Adipose tissue (tissue), 3 donors: ENCODE results near the gene MNX1. TPM values are rescaled to one million over a fixed set of nuclear protein-coding genes. Genes with fewer than 3 reads are reported as not detected.

ENCODE experiments used
- H3K27ac ChIP-seq: one replicate; pipeline ENCODE4 v1.5.1; 2013; ENCODE audit warnings: low read depth, low read length
- WGBS, 3 donors: extraction: QIAGEN DNeasy Blood & Tissue Kit; methylation state at CpG; one replicate each; pipeline ENCODE4 v1.1.7; 2013; 5-methylcytosine and 5-hydroxymethylcytosine counted together
- polyA plus RNA-seq, 3 donors: library from polyadenylated mRNA; stranded (reverse); fragments of 200-250 nt; gene quantifications; one replicate each; pipeline ENCODE4 v1.2.3, GENCODE V29; 2013
- donor health status: healthy with polysubstance abuse.
- donor health status: Bipolar disorder and iron deficiency.
- donor health status: healthy.

The MNX1 gene
- polyA plus RNA-seq, result 1 to 10 TPM in 1 of 3 donors, under 1 TPM in 2; 0.11 to 6.4 (median 0.13) TPM

- WGBS, 3 donors, result 0 to 1% (median 1%) methylated on average over 65 to 87 of the region's 87 CpGs
- no peak within 1 kb of the TSS for H3K27ac ChIP-seq
These were observed at the start of gene MNX1 for GRCh38 chr7:157010588-157011332. Gene MNX1 (minus strand): TSS chr7:157010663. CDS start chr7:157010350, 313 bp downstream.

- WGBS, 3 donors, result 55 to 60% (median 59%) methylated on average over 4 of the region's 4 CpGs
- no peak overlapping the region for H3K27ac ChIP-seq
These were observed 49.1 kb upstream of the MNX1 start for GRCh38 chr7:157059534-157059933.

- 69 to 85% (median 70%) methylated on average over 10 of the region's 10 CpGs for WGBS, 3 donors
- H3K27ac ChIP-seq, result no peak overlapping the region
These were observed 48.2 kb upstream of the MNX1 start for GRCh38 chr7:157058701-157059100.

GRCh38 chr7:157058068-157058467 lies 47.6 kb upstream of the MNX1 start:
- 51 to 70% (median 67%) methylated on average over 8 of the region's 8 CpGs for WGBS, 3 donors
- no peak overlapping the region for H3K27ac ChIP-seq

- H3K27ac ChIP-seq, result no peak overlapping the region
- WGBS, 3 donors, result 64 to 68% (median 66%) methylated on average over 16 of the region's 16 CpGs
These were observed 46.8 kb upstream of the MNX1 start for GRCh38 chr7:157056957-157057902.

- H3K27ac ChIP-seq, result no peak overlapping the region
- WGBS, 3 donors, result 79 to 91% (median 81%) methylated on average over 9 of the region's 9 CpGs
These were observed 45.8 kb upstream of the MNX1 start for GRCh38 chr7:157056246-157056645.

GRCh38 chr7:157054927-157055326 lies 44.5 kb upstream of the MNX1 start:
- WGBS, 3 donors, result 72 to 83% (median 72%) methylated on average over 9 of the region's 9 CpGs
- no peak overlapping the region for H3K27ac ChIP-seq

GRCh38 chr7:157053118-157053517 lies 42.7 kb upstream of the MNX1 start:
- H3K27ac ChIP-seq, result no peak overlapping the region
- 85 to 91% (median 86%) methylated on average over 5 of the region's 5 CpGs for WGBS, 3 donors

- WGBS, 3 donors, result 47 to 91% (median 85%) methylated on average over 6 of the region's 6 CpGs
- H3K27ac ChIP-seq, result no peak overlapping the region
These were observed 36.7 kb upstream of the MNX1 start for GRCh38 chr7:157047148-157047547.

- WGBS, 3 donors, result 58 to 90% (median 89%) methylated on average over 1 of the region's 1 CpG
- H3K27ac ChIP-seq, result no peak overlapping the region
These were observed 36.2 kb upstream of the MNX1 start for GRCh38 chr7:157046681-157047080.

- no peak overlapping the region for H3K27ac ChIP-seq
- WGBS, 3 donors, result 69 to 85% (median 84%) methylated on average over 29 to 30 of the region's 30 CpGs
These were observed 34.6 kb upstream of the MNX1 start for GRCh38 chr7:157044943-157045660.

- 72 to 82% (median 80%) methylated on average over 17 of the region's 17 CpGs for WGBS, 3 donors
- H3K27ac ChIP-seq, result no peak overlapping the region
These were observed 33.8 kb upstream of the MNX1 start for GRCh38 chr7:157044147-157044687.

- WGBS, 3 donors, result 38 to 54% (median 44%) methylated on average over 12 of the region's 12 CpGs
- no peak overlapping the region for H3K27ac ChIP-seq
These were observed 33.3 kb upstream of the MNX1 start for GRCh38 chr7:157043745-157044144.

- no peak overlapping the region for H3K27ac ChIP-seq
- 56 to 84% (median 83%) methylated on average over 20 of the region's 20 CpGs for WGBS, 3 donors
These were observed 31.2 kb upstream of the MNX1 start for GRCh38 chr7:157041514-157042277.

GRCh38 chr7:157041004-157041403 lies 30.5 kb upstream of the MNX1 start:
- no peak overlapping the region for H3K27ac ChIP-seq
- 31 to 51% (median 46%) methylated on average over 13 of the region's 13 CpGs for WGBS, 3 donors

GRCh38 chr7:157037635-157038034 lies 27.2 kb upstream of the MNX1 start:
- WGBS, 3 donors, result 75 to 82% (median 76%) methylated on average over 9 of the region's 9 CpGs
- H3K27ac ChIP-seq, result no peak overlapping the region

- H3K27ac ChIP-seq, result no peak overlapping the region
- WGBS, 3 donors, result 93 to 96% (median 94%) methylated on average over 4 of the region's 4 CpGs
These were observed 26.6 kb upstream of the MNX1 start for GRCh38 chr7:157037028-157037427.

- 23 to 58% (median 33%) methylated on average over 1 of the region's 1 CpG for WGBS, 3 donors
- no peak overlapping the region for H3K27ac ChIP-seq
These were observed 25.5 kb upstream of the MNX1 start for GRCh38 chr7:157035979-157036378.
